Astrocyte (in vitro differentiated cells and primary cell): ENCODE data around the gene WFDC12.

Source experiments
- CTCF ChIP-seq: IDR thresholded peaks from 2 replicates; pipeline ENCODE4 v1.5.1; 2011; ENCODE audit warnings: low read depth, mild to moderate bottlenecking, inconsistent platforms, low read length, moderate library complexity; ENCODE audit not compliant: insufficient read depth
- EZH2 ChIP-seq: IDR thresholded peaks from 2 replicates; pipeline ENCODE4 v1.6.1; 2012; ENCODE audit warnings: mild to moderate bottlenecking, low read length, inconsistent platforms; ENCODE audit not compliant: insufficient read depth

- TF ChIP-seq CTCF = no peak
- no peak for TF ChIP-seq EZH2
Observed at GRCh38 chr20:45117581-45117980, 6.7 kb downstream of the WFDC12 start.
